ENCODE measurements around the gene E2F8.

Gene E2F8

DNA sequence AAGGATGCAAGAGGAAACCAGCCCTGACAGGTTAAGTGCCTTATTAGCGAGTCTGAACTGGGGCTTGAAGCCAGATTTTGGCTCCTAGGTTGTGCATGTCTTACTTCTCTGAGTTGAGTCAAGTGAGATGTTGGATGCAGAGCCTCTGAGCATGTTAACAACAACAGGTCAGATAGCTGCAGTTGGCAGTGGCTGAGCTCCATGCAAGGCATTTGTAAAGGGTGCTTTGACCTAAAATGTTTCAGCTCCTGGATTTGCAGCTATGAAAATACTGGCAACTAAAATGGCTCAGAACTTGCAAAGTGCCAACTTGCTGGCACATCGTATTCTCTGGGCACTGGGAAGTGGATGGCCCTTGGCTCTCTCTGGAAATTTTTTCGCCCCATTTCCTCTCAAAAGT, 22.5 kb downstream of the E2F8 start:
- DNase-seq = no peak

DNA sequence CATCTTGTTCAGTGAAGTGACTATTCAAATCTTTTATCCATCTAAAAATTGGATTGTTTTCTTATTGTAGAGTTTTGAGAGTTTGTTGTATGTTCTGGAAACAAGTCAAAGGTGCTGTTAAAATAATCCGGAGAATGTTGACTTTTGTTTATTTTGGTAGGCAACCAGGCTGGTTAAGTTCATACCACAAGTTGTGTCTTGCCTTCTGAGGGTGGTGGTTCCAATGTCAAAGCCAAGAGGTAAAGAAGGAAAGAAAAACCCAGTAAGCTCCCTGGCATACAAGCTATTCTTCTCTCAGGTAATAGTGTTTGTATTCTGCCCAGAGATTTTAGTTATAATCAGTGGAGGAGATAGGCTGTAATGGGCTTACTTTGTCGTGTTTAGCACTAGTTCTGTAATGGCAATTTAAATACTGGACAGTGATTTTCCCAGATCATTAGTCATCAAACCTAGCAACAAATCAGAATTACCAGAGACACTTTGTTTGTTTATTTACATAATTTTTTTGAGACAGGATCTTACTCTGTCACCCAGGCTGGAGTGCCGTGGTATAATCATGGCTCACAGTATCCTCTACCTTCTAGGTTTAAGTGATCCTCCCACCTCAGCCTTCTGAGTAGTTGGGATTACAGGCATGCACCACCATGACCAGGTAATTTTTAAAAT, 23.9 kb downstream of the E2F8 start:
- no peak for DNase-seq

DNA sequence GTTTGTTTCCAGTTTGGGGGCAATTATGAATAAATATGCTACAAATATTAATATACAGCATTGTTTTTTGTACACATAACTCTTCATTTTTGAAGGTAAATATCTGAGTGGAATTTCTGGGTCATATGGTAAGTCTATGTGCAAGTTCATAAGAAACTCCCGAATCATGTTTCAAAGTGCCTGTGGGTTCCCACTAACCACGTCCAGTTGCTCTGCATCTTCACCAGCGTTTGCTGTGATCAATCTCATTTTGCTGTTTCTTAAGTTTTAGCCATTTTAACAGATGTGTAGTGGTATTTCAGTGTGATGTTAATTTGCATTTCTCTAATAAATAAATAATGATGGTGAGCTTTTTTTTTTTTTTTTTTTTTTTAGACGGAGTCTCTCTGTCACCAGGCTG, 24.7 kb downstream of the E2F8 start:
- DNase-seq = no peak

DNA sequence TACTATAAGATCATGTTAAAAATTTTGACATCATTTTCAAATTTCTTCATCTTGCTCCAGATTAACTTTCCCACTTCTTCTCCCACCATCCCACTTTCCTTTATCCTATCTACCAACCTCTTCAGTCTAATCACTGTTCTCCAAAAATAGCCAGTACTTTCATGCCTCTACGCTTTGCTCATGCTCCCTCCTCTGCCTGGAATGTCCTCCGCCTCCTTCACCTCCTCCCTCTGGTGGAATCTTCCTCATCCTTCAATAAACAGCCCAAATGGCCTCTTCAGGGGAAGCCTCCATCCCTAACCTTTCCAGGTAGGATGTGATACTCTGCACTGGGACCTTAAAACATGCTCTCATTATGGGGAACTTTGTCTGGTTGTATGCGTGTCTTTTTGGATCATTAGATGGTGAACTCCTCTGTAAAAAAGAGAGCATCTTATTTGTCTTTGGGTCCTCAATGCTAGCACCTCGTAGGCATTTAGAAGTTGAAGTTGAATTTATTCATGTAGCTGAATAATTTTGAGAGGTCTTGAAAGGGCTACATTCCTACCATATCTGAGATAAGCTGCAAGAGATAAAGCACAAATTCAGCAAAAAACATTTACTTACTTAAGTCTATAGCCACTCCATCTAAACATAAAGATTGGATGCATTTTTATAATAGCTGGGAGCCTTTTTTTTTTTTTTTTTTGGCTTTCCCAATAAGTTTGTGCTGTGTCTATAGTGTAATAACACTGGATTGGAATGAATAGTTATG, 31.0 kb downstream of the E2F8 start:
- DNase-seq = no peak

DNA sequence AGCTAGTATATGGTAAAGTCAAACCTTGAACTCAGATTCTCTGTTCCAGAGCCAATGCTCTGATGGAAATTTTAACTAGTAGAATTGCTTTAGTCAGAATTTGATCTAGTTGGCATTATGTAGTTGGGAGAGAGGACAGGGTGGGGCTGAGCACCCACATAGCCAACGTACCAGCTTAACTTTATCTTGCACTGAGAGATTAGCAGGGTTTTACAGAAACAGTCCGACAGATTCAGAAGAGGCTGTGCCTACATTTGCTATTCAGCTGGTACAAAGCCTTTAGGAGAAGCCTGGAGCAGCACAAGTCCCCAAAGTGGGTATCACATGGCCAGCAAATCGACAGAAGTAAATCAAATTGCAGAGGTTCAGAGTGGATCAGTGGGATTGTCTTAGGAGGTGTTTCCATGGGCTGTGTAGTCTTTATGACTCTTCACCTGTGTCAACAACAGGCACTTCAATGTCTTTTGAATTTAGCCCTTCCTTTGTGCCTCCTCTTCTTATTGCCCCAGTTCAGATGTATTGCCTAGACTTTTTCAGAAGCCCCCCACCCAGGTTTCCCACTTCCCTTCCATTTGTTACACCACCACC, 31.7 kb downstream of the E2F8 start:
- no peak for DNase-seq

DNA sequence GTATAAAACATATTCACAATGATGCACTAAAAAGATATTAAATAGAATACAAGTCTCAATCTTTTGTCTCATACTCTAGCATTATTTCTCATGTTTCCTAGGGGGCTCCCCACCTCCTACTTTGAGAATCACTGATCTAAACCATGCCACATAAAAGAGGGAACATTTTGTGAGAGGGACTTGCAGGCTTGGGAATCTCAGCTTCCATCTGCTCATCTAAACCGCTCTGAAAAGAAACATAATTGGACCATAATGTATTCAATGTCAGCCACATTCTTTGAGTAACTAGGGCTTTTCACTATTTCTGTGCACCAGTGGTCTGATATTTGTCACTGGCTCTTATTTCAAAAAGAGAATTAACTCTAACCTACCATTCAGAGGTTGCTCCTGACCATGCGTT, 32.6 kb downstream of the E2F8 start:
- DNase-seq = no peak

DNA sequence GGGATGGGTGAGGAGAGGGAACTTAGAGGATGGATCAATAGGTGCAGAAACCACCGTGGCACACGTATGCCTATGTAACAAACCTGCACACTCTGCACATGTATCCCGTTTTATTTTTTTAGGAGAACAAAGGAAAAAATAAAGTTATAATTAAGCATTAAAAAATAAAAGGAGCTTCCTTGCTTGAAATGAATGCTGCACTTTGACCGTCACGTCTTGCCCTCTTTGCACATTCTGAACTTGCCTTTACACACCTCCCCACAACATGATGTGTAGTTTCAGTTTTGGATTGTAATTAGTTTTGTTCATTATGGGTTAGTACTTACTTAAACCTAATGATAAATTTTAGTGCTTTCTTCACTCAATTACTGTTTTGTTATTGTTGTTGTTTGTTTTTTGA, 35.9 kb downstream of the E2F8 start:
- DNase-seq = no peak

DNA sequence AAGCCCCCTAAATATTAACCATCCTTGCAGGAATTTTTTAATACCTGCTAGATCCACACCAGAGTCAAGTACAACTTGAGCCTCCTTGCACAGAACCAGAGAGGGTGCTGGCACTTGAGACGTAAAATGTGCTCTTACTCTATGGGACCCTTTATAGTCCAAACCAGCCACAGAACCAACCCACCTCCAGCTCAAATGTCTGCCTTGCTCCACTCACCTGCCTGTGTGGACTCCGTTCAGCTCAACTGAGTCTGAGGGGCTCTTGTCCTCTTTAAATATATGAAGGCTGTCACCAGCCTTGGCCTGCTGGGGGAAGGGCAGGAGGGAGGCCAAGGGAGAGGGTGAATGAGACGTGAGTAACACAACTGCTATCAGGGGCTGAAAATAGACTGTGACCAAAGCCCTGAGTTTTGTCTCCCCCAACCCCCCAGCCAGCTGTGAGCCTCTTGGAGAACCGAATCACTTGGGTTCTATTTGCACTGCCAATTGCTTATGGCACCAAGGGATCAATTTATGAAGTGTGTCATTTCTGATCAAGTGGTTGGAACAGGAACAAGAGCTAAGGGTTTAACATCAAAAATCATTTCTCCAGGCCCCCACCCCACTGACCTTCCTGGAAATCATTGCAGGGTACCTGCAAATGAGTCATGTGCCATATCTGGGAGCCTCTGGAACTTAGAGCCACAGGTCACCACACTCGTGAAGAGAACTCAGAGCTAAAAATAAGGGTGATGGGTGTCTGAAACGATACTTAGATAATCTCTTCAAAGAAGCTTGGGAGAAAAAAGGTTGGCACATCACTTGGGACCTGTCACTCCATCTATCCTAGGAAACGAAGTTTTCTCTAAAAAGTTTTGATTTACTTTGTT, 38.8 kb downstream of the E2F8 start, which contains the start of gene CSRP3:
CSRP3 (minus strand) TSS at position 247 of the 869 bp plus-strand sequence. CDS start 9,535 bp downstream, outside the sequence.
- no peak for DNase-seq

DNA sequence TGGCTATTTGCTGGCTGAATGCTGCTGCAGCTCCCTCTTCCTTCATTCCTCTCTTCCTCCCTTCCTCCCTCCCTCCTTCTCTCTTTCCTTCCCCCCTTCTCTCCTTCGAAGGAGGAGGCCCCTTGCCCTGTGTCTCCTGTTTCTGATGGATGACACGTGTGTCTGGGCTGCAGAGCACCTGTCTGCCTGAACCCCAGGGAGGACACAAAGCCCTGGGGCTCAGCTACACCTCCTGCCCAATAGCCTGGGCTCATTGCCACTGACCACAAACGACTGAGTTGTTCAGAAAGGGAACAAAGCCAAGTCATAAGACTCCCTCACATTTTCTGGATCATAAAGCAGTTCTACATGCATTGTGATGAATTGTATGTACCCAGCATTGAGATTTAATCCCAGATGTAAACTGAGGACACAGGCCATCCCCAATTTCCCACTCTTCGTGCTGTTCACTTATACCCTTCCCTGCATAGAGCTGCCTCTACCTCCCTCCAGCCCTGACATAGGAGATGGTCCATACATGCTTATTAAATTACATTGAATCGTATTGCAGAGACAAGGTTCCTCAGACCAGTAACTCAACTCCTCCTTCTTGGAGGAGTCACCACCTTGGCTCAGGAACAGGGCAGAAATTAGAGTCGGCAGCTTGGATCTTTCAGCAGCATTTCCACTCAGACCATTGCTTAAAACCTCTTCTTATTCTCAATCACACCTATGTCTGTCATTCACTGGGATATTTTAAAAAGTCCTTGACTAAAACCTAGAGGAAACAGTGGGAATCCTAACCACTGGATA, 40.1 kb downstream of the E2F8 start:
- no peak for DNase-seq

DNA sequence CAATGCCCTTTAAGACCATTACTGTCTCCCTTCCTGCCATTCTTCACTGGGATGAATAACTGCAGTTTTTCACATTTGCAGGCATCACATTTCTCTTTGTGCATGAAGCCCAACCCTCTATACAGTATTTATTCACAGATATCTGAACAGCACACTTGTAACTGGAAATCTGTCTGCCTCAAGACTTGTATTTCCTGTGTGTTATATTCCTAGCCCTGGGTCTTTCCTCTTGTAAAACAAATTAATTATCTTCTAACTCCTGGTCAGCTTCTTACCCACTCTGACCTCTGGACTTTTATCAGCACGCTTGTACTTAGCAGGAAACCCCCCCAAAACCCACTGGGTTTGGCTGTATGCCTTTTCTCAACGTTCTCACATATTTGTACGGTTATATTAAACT, 41.0 kb downstream of the E2F8 start:
- no peak for DNase-seq

DNA sequence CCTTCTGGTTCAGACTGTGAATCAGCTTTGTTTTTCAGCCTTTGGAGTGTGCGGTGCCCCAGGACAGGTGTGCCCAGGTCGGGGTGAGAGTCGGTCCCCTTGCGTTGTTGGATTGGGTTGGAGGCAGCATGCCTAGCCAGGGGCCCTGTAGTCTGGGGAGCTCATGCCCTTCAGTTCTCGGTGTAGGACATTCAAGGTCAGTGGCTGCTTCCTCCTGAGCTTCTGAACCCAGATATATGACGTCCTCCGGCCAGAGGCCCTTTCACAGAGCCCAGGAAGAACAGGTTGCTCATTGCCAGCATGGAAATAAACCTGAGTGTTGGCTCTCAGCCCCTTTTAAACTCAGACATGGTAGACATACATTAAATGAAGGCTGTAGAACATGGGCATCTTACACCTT, 41.7 kb downstream of the E2F8 start:
- no peak for DNase-seq

DNA sequence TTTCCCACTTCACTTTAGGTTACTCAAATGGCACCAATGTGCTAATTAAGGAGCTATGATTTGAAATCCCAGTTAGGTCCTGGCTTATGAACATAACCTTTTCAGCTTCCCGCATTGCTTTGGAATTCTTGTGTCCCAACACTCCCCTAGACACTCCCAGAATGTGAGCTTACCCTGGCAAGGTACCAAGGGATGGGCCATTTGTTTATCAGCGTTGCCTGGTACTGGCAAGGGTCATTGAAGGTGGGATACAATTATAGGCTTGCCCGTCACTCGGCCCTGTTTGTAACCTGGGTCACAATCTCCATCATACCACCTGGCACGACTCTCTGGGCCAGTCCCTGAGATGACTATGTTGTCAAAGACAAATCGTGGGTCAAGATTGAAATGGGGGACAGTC, 44.3 kb downstream of the E2F8 start:
- no peak for DNase-seq

DNA sequence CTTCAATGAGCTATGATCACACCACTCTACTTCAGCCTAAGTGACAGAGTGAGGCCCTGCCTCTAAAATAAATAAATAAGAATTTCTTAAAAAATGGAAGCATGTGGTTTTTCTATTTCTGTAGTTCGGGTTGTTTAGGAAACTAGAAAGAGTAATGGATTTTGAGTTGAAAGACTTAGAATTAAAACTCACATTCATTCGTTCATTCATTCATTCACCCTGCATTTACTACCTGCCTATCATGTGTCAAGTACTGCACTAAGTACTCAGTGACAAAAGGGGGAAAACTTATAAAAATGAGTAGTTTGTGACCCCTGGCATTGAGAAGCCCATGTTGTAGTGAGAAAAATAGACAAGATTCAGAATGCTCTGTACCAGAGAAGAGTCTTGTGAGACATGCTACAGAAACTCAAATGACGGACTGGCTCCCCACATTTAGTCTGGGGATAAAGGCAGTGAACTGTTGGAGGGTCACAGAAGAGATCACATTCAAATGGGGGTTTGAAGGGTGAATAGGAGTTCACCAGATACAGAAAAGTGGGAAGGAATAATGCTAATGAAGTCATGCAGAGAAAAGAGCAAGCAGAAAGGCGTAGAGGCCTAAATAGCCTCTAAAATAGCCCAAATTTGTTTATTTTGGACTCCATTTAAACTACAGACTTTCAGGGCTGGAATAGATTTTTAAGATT, 46.0 kb downstream of the E2F8 start:
- DNase-seq = no peak

DNA sequence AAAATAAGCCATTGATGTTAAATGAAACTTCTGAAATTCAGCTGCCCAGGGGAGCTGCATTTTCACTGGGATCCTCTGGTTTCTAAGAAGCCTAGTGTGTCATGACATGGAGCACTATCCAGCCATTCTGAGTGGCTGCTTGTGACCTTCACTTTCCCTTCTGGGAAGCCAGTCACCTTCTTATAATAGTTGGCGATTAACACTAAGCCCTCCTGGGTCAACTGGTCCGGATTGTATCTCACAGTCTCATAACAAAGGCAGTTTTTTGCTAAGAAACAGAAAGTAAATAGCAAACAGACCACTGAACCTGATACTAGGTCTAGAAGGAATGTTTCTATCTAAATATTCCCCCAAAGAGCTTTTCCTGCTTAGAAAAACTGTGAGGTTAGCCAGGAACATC, 46.8 kb downstream of the E2F8 start:
- no peak for DNase-seq

DNA sequence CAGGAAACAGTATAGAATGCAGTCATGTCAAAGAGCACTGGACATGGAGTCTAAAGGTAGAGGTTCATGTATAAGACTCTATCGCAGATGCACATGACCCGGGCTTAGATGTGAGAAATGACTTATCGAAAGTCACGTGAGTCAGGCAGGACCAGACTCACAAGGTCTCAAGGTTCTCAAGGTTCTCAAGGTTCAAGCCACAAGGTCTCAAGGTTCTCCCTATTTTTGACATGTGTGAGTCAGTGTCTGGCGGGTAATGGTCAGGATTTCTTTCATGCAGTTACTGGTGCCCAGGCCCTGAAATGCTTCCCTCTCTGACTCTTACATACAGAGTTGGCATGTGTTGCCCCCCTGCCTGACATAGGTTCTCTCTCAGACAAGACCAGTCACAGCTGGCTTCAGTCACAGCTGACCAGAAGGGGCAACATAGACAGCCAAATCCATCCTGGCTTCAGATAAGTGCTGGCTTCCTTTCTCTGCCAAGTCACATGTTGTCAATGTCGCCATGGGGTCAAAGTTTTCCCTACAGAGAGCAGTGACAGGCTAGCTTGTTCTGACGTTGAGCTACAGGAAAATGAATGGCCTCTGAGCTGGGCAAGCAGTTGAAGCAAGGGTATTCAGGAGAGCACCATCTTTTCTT, 49.1 kb downstream of the E2F8 start:
- DNase-seq = no peak

DNA sequence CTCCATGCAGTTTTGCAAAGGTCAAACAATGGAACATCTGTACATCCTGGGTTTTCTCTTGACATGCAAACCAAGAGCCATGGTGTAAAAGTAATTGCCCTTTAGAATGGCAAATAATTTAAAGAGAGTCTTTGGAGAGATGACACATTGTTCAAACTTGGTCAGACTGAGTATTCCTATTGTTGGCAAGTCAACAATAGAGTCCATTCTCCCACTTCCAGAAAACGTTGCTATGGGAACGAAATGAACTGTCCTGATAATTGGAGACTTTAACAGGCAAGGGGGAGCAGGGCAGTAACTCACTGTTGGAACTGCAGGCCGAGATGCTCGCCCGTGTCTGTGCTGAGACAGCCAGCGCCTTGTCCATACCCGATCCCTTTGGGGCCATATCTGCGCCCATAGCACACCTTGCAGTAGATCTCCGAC, 52.9 kb downstream of the E2F8 start:
- DNase-seq = peak; percentile 57

DNA sequence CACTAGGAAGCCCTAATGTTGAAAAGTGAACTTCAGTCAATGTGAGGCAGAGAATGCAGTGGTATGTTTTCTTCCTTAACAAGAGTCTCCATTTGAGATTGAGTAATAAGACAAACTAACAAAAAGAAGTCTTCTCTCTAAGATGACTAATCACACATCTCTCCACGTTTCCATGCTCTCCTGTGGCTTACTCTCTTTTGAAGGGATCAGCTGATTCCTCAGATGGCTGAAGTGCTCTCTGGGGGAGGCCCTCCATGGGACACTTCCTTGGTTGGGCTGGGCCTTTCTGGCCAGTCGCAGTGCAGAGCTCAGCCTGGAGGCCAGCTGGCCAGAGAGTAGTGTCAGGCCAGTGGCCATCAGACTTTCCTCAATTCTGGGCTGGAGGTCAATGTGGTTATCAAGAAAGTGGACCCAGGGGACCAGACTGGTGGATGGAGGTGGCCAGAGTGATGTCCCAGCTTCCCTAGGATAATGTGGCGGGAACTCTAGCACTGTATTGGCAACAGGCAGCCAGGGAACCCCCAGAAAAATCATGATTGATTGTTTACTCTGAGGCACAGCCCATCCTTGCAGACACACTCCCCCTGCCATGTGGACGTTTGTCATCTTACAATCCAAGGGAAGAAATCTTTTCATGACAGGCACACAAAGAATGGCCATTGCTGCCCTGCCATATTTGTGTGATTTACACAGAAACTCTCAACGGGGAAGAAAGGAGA, 53.5 kb downstream of the E2F8 start:
- no peak for DNase-seq

DNA sequence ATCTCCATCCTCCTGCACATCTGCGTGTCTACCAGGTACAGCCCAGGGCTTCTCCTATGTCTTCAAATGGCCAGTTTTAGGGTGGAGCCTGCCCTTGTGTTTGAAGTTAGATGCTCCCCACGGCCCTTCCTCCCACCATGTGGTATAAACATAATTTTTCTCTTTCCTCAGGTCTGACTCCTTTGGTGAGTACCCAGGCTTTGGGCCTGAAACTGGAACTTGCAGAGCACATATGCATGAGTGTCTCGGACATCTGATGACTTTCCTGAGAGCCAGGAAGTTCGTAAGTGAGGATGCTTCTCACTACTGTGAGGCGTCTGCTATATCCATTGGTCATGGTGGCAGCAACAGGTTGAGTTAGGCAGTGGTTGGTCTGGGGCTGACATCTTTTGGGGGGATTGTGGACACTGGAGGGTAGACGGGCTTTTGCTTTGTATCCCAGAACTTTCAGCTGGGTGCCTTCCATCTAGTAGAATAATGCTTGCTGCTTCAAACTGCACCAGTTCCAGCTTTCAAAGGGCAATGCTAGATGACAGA, 55.2 kb downstream of the E2F8 start:
- DNase-seq = no peak

DNA sequence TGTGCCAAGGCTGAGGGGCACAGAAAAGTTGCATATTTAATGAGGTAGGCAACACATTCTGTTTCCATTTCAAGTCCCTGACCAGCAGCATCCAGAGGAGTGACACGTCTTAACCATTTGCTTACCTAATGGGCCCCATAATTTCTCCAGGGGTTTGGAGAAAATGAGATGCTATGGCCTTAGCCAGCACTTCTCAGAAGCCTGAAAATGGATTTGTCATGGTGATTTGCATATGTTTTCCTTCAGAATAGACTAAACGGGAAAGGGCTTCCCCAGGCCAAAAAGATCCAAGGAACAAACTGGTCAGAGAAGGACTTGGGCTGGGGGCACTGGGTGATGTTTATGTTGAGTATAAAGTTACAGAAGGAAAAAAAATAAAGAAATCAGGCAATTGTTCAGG, 55.7 kb downstream of the E2F8 start:
- no peak for DNase-seq

DNA sequence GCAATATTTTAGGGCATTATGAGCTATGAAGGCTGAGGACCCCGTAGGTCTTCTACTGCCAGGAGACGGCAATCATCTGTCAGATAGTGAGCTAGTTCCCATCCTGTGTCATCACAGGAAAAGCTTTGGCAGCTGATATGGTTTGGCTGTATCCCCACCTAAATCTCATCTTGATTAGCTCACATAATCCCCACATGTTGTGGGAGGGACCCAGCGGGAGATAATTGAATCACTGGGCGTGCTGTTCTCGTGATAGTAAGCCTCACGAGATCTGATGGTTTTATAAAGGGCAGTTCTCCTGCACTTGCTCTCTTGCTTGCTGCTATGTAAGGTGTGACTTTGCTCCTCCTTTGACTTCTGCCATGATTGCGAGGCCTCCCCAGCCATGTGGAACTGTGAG, 57.1 kb downstream of the E2F8 start:
- no peak for DNase-seq
